Right atrium auricular region (tissue), 2 donors: ENCODE results near the gene OR5B21. TPM values are rescaled to one million over a fixed set of nuclear protein-coding genes. Genes with fewer than 3 reads are reported as not detected.

Experiments
- DNase-seq: peaks from one replicate; pipeline ENCODE4 v3.0.0-alpha.2; 2019; ENCODE audit warnings: low spot score
- H3K27ac ChIP-seq, 2 donors: fragments of 200-600 bp; sonication (generic); 1 replicate in 1 of 2; 2 replicates in 1 of 2; pipeline ENCODE4 v1.5.1; 2016 to 2019
- H3K27me3 ChIP-seq, 2 donors: fragments of 200-600 bp; sonication (generic); one replicate each; pipeline versions ENCODE4 v1.5.1 to v1.6.0; 2017 to 2019
- H3K36me3 ChIP-seq: fragments of 200-600 bp; sonication (generic); one replicate; pipeline ENCODE4 v1.5.1; 2016
- H3K4me1 ChIP-seq, 2 donors: fragments of 200-600 bp; sonication (generic); one replicate each; pipeline versions ENCODE4 v1.5.1 to v1.6.0; 2017 to 2019
- H3K4me3 ChIP-seq, 2 donors: fragments of 200-600 bp; sonication (generic); 1 replicate in 1 of 2; 2 replicates in 1 of 2; pipeline ENCODE4 v1.5.1; 2017 to 2019; ENCODE audit warnings: mild to moderate bottlenecking in 1 of 2, moderate library complexity in 1 of 2
- H3K9me3 ChIP-seq, 2 donors: fragments of 200-600 bp; sonication (generic); one replicate each; pipeline ENCODE4 v1.5.1; 2019
- CTCF ChIP-seq, 2 donors: fragments of 200-600 bp; sonication (generic); IDR thresholded peaks; one replicate each; pipeline ENCODE4 v1.5.1; 2019; ENCODE audit warnings: antibody characterized with exemption in 2 of 2
- total RNA-seq, 2 donors: library from RNA; depleted of rRNA; stranded (reverse); fragments of >200 nt; gene quantifications; one replicate each; pipeline ENCODE4 v1.1.0, GENCODE V29; 2016

The OR5B21 gene
- total RNA-seq, 2 donors from 2014 or later, result not detected

GRCh38 chr11:58465690-58466089, 42.2 kb downstream of the OR5B21 start:
- Histone ChIP-seq H3K4me3 (no peak overlapping the region), H3K9me3 (peaks cover 0 to 18% of the 10 kb centered on the region in 2 donors), H3K27me3 (no peaks in the 10 kb centered on the region), H3K4me1 (no peaks in the 10 kb centered on the region), H3K27ac (no peak overlapping the region), H3K36me3 (no peaks in the 10 kb centered on the region)
- no peak for TF ChIP-seq CTCF (IDR thresholded peaks at IDR 0.05)
- DNase-seq, result no peak

Other genes starting within 250 kb of the OR5B21 start
- not detected for gene OR10W1, start 239.8 kb downstream of the OR5B21 start, total RNA-seq
- not detected for gene OR5B17, start 149.0 kb downstream of the OR5B21 start, total RNA-seq
- gene OR5B3, start 101.2 kb downstream of the OR5B21 start, total RNA-seq, result not detected
- gene OR5B2, start 80.0 kb downstream of the OR5B21 start, total RNA-seq, result not detected
- not detected for gene OR5B12, start 65.9 kb downstream of the OR5B21 start, total RNA-seq
- gene LPXN, start 67.8 kb upstream of the OR5B21 start, total RNA-seq, result 1 to 10 TPM; 2.8 to 5.5 TPM
- 10 to 100 TPM; 50.5 to 52.4 TPM for gene ZFP91, start 71.0 kb upstream of the OR5B21 start, total RNA-seq
- gene CNTF, start 114.6 kb upstream of the OR5B21 start, total RNA-seq, result 1 to 10 TPM in 1 of 2 donors, under 1 TPM in 1; 0.30 to 1.6 TPM
- gene GLYAT, start 223.8 kb upstream of the OR5B21 start, total RNA-seq, result not detected